Measurements from ENCODE around the gene ANO1.

ANO1 gene

DNA sequence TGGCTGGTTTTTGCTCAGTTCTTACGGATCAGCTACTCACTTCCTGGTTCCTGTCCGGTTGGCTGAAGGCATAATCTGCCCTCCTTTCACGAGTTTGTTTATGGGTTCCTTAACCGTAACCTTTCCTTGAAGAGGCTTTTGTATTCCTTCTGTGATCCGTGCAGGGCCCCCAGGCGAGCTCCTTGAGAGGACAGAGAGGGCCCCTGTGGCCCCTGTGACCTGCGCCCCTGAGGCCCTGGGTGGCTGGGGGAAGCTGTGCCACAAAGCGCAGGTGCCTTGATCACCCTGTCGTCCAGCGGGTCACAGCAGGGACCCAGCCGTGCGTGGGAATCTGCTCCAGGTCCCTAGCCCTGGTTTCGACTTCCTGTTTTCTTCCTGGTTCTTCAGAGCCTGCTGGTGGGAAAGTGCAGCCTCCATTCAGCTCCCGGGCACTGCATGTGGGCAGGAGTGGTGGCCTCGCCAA is 97.2 kb downstream of the ANO1 start:
- no peaks in the 10 kb centered on the region for H3K9me3 ChIP-seq (ENCODE audit: control insufficient read depth, insufficient read depth, low read length)
- no peaks in the 10 kb centered on the region for H4K20me1 ChIP-seq (ENCODE audit: control insufficient read depth, insufficient read depth, low read depth, low read length)
- H3K79me2 ChIP-seq (ENCODE audit: control insufficient read depth, low read length), result no peaks in the 10 kb centered on the region
- no peak overlapping the region for H3K27ac ChIP-seq (ENCODE audit: low read depth, low read length)
- no peak overlapping the region for H3K4me2 ChIP-seq (ENCODE audit: low read length)
- H3K36me3 ChIP-seq (ENCODE audit: control insufficient read depth, low read length), result no peaks in the 10 kb centered on the region
- H3F3A ChIP-seq (ENCODE audit: control insufficient read depth, insufficient read depth), result no peaks in the 10 kb centered on the region
- no peaks in the 10 kb centered on the region for H3K4me1 ChIP-seq (ENCODE audit: control insufficient read depth, low read length)
- H3K9me2 ChIP-seq (replicated peaks; ENCODE audit: control insufficient read depth, low read length), result no peaks in the 10 kb centered on the region
- TF ChIP-seq, protein P1, sequence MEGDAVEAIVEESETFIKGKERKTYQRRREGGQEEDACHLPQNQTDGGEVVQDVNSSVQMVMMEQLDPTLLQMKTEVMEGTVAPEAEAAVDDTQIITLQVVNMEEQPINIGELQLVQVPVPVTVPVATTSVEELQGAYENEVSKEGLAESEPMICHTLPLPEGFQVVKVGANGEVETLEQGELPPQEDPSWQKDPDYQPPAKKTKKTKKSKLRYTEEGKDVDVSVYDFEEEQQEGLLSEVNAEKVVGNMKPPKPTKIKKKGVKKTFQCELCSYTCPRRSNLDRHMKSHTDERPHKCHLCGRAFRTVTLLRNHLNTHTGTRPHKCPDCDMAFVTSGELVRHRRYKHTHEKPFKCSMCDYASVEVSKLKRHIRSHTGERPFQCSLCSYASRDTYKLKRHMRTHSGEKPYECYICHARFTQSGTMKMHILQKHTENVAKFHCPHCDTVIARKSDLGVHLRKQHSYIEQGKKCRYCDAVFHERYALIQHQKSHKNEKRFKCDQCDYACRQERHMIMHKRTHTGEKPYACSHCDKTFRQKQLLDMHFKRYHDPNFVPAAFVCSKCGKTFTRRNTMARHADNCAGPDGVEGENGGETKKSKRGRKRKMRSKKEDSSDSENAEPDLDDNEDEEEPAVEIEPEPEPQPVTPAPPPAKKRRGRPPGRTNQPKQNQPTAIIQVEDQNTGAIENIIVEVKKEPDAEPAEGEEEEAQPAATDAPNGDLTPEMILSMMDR (IDR thresholded peaks at IDR 0.05; ENCODE audit: low read depth, low read length, poor library complexity, severe bottlenecking), result no peak
- H3K4me3 ChIP-seq (ENCODE audit: low read length), result no peak overlapping the region
- H3K27me3 ChIP-seq (ENCODE audit: control insufficient read depth, low read length), result no peaks in the 10 kb centered on the region

DNA sequence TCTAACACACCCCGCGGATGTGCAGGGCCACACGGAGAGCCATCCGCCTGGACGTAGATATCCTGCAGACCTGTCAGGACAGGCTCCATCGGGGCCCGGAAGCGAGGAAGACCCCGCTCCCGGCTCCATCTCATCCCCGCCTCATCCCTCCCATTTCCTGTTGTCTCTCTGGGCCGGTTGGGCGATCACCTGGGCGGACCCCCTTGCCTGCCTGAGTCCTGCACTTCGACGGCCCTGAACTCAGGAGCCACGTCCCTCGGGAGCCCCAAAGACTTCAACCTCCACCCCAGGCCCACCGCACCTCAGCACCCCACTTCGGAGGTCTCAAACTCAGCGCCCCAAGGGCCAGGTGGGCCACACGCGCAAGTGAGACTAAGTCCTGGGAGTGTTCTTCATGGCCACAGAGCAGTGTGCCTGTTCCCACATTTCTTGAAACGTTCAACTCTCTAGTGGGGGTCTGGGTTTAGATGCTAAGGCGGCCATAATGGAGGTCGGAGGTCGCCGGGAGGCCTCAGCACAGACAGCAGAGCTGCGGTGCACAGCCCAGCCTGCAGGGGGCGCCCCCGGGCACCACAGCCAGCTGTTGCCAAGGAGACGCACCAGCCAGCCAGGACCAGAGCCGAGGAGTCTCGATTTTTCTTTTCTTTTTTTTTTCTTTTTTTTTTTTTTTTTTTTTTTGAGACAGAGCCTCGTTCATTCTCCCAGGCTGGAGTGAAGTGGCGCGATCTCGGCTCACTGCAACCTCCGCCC is 99.0 kb downstream of the ANO1 start:
- Histone ChIP-seq H3K9me2 (replicated peaks; ENCODE audit: control insufficient read depth, low read length) (no peaks in the 10 kb centered on the region), H3K4me1 (ENCODE audit: control insufficient read depth, low read length) (no peaks in the 10 kb centered on the region), H3K79me2 (ENCODE audit: control insufficient read depth, low read length) (no peaks in the 10 kb centered on the region), H3K27me3 (ENCODE audit: control insufficient read depth, low read length) (no peaks in the 10 kb centered on the region), H3K4me3 (ENCODE audit: low read length) (no peak overlapping the region), H3K4me2 (ENCODE audit: low read length) (no peak overlapping the region), H3F3A (ENCODE audit: control insufficient read depth, insufficient read depth) (no peaks in the 10 kb centered on the region), H3K36me3 (ENCODE audit: control insufficient read depth, low read length) (no peaks in the 10 kb centered on the region), H3K9me3 (ENCODE audit: control insufficient read depth, insufficient read depth, low read length) (no peaks in the 10 kb centered on the region), H3K27ac (ENCODE audit: low read depth, low read length) (no peak overlapping the region), H4K20me1 (ENCODE audit: control insufficient read depth, insufficient read depth, low read depth, low read length) (no peaks in the 10 kb centered on the region)
- TF ChIP-seq, protein P1 (IDR thresholded peaks at IDR 0.05; ENCODE audit: low read depth, low read length, poor library complexity, severe bottlenecking), result peak; percentile 68
- no peak for TF ChIP-seq EZH2phosphoT487 (IDR thresholded peaks at IDR 0.05; ENCODE audit: borderline replicate concordance, low read length)

DNA sequence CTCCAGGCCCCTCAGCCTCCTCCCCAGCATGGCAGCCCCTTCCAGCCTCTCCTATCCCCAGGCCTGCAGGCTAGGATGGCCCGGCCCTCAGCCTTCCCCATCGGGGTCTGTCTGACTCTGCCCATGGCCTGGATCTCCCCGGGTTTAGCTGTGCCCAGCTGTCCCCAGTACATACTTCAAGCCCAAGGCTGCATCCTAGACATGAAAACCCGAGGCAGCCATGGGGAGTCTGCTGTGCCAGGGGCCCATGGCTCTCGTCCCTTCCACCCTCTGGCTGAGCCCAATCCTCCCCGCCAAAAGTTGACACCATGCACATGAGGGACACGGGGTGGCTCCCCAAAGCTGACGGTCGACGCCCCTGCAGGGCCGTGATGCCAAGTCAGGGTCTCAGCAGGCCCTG is 102.8 kb downstream of the ANO1 start:
- Histone ChIP-seq H3K9me2 (replicated peaks; ENCODE audit: control insufficient read depth, low read length) (no peaks in the 10 kb centered on the region), H3K4me2 (ENCODE audit: low read length) (no peak overlapping the region), H3K4me1 (ENCODE audit: control insufficient read depth, low read length) (no peaks in the 10 kb centered on the region), H4K20me1 (ENCODE audit: control insufficient read depth, insufficient read depth, low read depth, low read length) (no peaks in the 10 kb centered on the region), H3K4me3 (ENCODE audit: low read length) (no peak overlapping the region), H3K27ac (ENCODE audit: low read depth, low read length) (no peak overlapping the region), H3K9me3 (ENCODE audit: control insufficient read depth, insufficient read depth, low read length) (no peaks in the 10 kb centered on the region), H3F3A (ENCODE audit: control insufficient read depth, insufficient read depth) (no peaks in the 10 kb centered on the region), H3K27me3 (ENCODE audit: control insufficient read depth, low read length) (no peaks in the 10 kb centered on the region), H3K36me3 (ENCODE audit: control insufficient read depth, low read length) (no peaks in the 10 kb centered on the region), H3K79me2 (ENCODE audit: control insufficient read depth, low read length) (no peaks in the 10 kb centered on the region)
- no peak for TF ChIP-seq EZH2phosphoT487 (IDR thresholded peaks at IDR 0.05; ENCODE audit: borderline replicate concordance, low read length)
- TF ChIP-seq, protein P1 (IDR thresholded peaks at IDR 0.05; ENCODE audit: low read depth, low read length, poor library complexity, severe bottlenecking), result no peak
